ENCODE measurements around the gene ESD. TPM values are rescaled to one million over a fixed set of nuclear protein-coding genes. Genes with fewer than 3 reads are reported as not detected.

ESD gene
- total RNA-seq, 3 donors from 2014 or later, result 110 to 151 (median 118) TPM

- peaks cover 6% of the 10 kb centered on the region for H3K36me3 ChIP-seq
- no peak overlapping the region for H3K4me3 ChIP-seq
- no peak overlapping the region for H3K27ac ChIP-seq
- intact Hi-C loops (cut with DNase I; ENCODE audit: low total_unique reads), result no loop called here
- TF ChIP-seq POLR2A (IDR thresholded peaks at IDR 0.05) (no peak), POLR2AphosphoS5 (IDR thresholded peaks at IDR 0.05) (no peak), CTCF (IDR thresholded peaks at IDR 0.05) (no peak)
- H3K27me3 ChIP-seq, result no peaks in the 10 kb centered on the region
- DNase-seq (ENCODE audit: low spot score in 2 of 2), result no peak
- no peaks in the 10 kb centered on the region for H3K9me3 ChIP-seq
- H3K4me1 ChIP-seq, result no peaks in the 10 kb centered on the region
These were observed 57.4 kb downstream of the ESD start for GRCh38 chr13:46739447-46740098.

- intact Hi-C loops (cut with DNase I; ENCODE audit: low total_unique reads), result no loop called here
- H3K4me1 ChIP-seq, result no peaks in the 10 kb centered on the region
- no peak overlapping the region for H3K4me3 ChIP-seq
- H3K27ac ChIP-seq, result no peak overlapping the region
- no peaks in the 10 kb centered on the region for H3K27me3 ChIP-seq
- TF ChIP-seq CTCF (IDR thresholded peaks at IDR 0.05) (no peak), POLR2A (IDR thresholded peaks at IDR 0.05) (no peak), POLR2AphosphoS5 (IDR thresholded peaks at IDR 0.05) (no peak)
- H3K36me3 ChIP-seq, result peaks cover 6% of the 10 kb centered on the region
- no peak for DNase-seq (ENCODE audit: low spot score in 2 of 2)
- H3K9me3 ChIP-seq, result no peaks in the 10 kb centered on the region
These were observed 58.2 kb downstream of the ESD start for GRCh38 chr13:46738766-46739165.

- H3K4me3 ChIP-seq, result no peak overlapping the region
- intact Hi-C loops (cut with DNase I; ENCODE audit: low total_unique reads), result no loop called here
- DNase-seq (ENCODE audit: low spot score in 2 of 2), result no peak
- no peaks in the 10 kb centered on the region for H3K4me1 ChIP-seq
- no peaks in the 10 kb centered on the region for H3K9me3 ChIP-seq
- H3K27ac ChIP-seq, result no peak overlapping the region
- H3K36me3 ChIP-seq, result peaks cover 6% of the 10 kb centered on the region
- H3K27me3 ChIP-seq, result no peaks in the 10 kb centered on the region
- TF ChIP-seq POLR2A (IDR thresholded peaks at IDR 0.05) (no peak), POLR2AphosphoS5 (IDR thresholded peaks at IDR 0.05) (no peak), CTCF (IDR thresholded peaks at IDR 0.05) (no peak)
These were observed 58.9 kb downstream of the ESD start for GRCh38 chr13:46738055-46738454.

- TF ChIP-seq CTCF (IDR thresholded peaks at IDR 0.05) (no peak), POLR2AphosphoS5 (IDR thresholded peaks at IDR 0.05) (no peak), POLR2A (IDR thresholded peaks at IDR 0.05) (no peak)
- no peak overlapping the region for H3K27ac ChIP-seq
- intact Hi-C loops (cut with DNase I; ENCODE audit: low total_unique reads), result no loop called here
- no peaks in the 10 kb centered on the region for H3K4me1 ChIP-seq
- no peaks in the 10 kb centered on the region for H3K27me3 ChIP-seq
- H3K36me3 ChIP-seq, result peaks cover under 1% of the 10 kb centered on the region
- H3K9me3 ChIP-seq, result no peaks in the 10 kb centered on the region
- no peak overlapping the region for H3K4me3 ChIP-seq
- no peak for DNase-seq (ENCODE audit: low spot score in 2 of 2)
These were observed 60.2 kb downstream of the ESD start for GRCh38 chr13:46736541-46737310.

- H3K4me1 ChIP-seq, result no peaks in the 10 kb centered on the region
These were observed 61.5 kb downstream of the ESD start for GRCh38 chr13:46735425-46735824.

More at GRCh38 chr13:46735425-46735824, 61.5 kb downstream of the ESD start:
- no peaks in the 10 kb centered on the region for H3K36me3 ChIP-seq
- H3K27me3 ChIP-seq, result no peaks in the 10 kb centered on the region
- intact Hi-C loops (cut with DNase I; ENCODE audit: low total_unique reads), result no loop called here
- no peak for DNase-seq (ENCODE audit: low spot score in 2 of 2)
- H3K9me3 ChIP-seq, result no peaks in the 10 kb centered on the region
- no peak overlapping the region for H3K4me3 ChIP-seq
- H3K27ac ChIP-seq, result no peak overlapping the region
- TF ChIP-seq CTCF (IDR thresholded peaks at IDR 0.05) (no peak), POLR2AphosphoS5 (IDR thresholded peaks at IDR 0.05) (no peak), POLR2A (IDR thresholded peaks at IDR 0.05) (no peak)
